SK-N-MC (cell line): ENCODE results near the gene CAPSL.

Source experiments
- EZH2 ChIP-seq: fragments of 200-600 bp; sonication (generic); IDR thresholded peaks from one replicate; pipeline ENCODE4 v1.6.1; 2017; ENCODE audit warnings: antibody characterized with exemption
- FOXP2 ChIP-seq: optimal IDR thresholded peaks from 2 replicates; pipeline ENCODE3; 2011; ENCODE audit warnings: mild to moderate bottlenecking, moderate library complexity; ENCODE audit not compliant: insufficient read depth; ENCODE audit errors: extremely low read length, control extremely low read depth
- POLR2AphosphoS5 ChIP-seq: IDR thresholded peaks from 2 replicates; pipeline ENCODE4 v1.6.1; 2012; ENCODE audit warnings: mild to moderate bottlenecking, low read depth, low read length, borderline replicate concordance

GRCh38 chr5:35924122-35924949, 14.1 kb downstream of the CAPSL start:
- no peak for TF ChIP-seq EZH2
- no peak for TF ChIP-seq POLR2AphosphoS5
- no peak for TF ChIP-seq FOXP2
